Measurements from ENCODE around the gene FANCM.

DNA sequence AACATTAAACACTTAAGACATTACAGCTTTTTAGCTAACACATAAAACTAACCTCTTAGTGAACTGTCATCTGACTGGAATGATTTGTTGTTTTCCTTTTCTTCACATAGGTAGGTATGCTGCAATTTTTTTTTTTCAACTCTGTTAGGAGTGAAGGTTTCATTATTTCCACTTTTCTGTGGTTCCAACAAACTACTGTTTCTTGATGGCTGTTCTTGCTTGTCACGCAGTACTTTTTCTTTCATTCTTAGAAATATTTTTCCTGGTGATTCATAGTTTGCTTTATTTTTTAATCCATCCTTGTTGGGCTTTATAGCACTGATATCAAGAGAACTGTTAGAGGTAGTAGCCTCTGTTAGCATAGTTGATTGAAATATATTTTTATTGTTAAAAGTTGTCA, 111.0 kb downstream of the FANCM start:
- TF ChIP-seq, protein P1, sequence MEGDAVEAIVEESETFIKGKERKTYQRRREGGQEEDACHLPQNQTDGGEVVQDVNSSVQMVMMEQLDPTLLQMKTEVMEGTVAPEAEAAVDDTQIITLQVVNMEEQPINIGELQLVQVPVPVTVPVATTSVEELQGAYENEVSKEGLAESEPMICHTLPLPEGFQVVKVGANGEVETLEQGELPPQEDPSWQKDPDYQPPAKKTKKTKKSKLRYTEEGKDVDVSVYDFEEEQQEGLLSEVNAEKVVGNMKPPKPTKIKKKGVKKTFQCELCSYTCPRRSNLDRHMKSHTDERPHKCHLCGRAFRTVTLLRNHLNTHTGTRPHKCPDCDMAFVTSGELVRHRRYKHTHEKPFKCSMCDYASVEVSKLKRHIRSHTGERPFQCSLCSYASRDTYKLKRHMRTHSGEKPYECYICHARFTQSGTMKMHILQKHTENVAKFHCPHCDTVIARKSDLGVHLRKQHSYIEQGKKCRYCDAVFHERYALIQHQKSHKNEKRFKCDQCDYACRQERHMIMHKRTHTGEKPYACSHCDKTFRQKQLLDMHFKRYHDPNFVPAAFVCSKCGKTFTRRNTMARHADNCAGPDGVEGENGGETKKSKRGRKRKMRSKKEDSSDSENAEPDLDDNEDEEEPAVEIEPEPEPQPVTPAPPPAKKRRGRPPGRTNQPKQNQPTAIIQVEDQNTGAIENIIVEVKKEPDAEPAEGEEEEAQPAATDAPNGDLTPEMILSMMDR (IDR thresholded peaks at IDR 0.05), result no peak
- TF ChIP-seq POLR2A (IDR thresholded peaks at IDR 0.05), result no peak

All from testis (tissue), 2 donors.